ENCODE data around the gene TOP2B.

Gene TOP2B

DNA sequence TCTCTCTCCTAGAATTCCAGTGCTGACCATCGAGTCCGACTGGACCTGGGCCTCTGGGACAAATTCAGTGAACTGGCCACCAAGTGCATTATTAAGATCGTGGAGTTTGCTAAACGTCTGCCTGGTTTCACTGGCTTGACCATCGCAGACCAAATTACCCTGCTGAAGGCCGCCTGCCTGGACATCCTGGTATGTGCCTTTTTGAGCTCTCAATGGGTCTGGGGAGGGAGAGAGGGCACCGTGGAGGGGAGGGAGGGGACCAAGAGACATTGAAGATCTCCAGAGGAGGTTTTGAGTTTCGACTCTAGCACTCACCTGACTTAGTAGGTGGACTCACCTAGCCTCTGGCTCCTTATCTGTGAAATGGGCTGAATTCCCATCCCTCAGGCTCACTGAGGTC is 84.2 kb downstream of the TOP2B start:
- DNase-seq = no peak

DNA sequence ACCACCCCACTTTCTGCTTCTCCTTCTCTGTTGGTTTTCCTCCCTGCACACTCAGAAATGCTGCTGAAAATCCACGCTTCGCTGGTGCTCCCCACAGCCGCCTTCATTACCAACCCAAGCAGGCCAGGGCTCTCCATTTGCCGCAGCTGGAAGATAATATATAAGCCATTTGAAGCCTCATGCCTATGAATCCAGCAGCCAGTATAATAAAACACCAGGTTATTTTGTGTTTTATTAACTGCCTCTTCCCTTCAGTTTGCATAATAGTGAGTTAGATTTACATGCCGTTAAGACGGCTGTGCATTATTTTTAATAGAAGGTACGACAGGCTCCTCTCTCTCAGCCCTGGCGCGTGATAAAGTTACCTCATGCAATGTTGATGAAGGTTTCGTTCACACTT is 86.6 kb downstream of the TOP2B start:
- no peak for DNase-seq

DNA sequence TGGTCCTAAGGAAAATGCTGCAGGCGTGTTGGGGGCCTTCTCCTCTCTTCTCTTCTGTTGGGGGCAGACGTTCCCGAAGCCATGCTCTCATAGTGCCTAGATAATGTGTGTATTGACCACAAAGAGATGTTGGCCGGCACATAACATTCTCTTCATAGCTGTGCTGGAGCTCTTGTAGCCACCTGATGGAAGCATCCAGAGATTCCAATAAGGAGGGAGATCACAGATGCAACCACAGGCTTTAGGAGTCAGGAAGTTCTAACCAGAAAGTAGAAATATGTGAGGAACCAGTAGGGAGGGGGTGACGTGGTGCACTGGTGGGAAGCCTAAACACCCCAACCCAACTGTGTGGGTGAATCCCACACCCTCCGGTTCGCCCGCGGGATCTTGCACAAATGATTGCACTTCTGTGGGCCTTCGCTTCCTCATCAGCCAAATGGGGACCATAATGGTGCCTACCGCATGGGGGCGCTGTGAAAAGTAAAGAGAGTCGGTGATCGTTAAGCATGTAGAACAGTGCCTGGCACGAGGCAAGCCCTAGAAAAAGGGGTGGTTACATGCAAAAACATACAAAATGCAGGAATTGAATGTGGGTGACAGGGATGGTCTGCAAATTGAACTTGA is 87.8 kb downstream of the TOP2B start:
- DNase-seq = no peak

DNA sequence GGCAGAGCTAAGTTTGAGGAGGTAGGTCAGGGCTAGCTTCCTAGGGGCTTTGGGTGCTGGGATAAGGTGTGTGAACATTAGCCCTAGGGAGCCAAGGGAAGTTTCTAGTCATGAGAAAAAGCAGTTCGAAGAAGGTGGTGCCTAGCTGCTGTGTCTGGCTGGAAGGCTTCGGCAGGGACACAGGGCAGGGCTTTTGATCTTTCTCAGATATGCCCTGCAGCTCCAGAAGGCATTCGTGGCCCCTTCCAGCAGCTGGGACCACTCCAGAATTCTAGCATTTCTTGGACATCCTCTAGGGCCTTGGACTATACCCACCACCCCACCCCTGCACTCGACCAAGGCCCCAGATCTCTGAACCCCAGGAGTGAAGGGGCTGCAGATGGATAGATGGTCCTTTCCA is 88.6 kb downstream of the TOP2B start:
- DNase-seq = no peak

DNA sequence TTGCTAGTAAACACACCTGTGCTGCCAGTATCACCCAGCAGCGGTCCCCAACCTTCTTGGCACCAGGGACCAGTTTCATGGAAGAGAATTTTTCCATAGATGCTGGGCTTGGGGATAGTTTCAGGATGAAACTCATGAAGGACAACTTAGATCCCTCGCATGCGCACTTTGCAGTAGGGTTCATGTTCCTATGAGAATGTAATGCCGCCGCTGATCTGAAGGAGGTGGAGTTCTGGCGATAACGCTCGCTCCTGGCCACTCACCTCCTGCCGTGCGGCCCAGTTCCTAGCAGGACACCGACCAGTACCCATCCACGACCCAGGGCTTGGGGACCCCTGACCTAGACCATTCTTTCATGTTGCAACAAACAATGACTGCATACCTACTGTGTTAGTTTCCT is 89.7 kb downstream of the TOP2B start:
- no peak for DNase-seq

DNA sequence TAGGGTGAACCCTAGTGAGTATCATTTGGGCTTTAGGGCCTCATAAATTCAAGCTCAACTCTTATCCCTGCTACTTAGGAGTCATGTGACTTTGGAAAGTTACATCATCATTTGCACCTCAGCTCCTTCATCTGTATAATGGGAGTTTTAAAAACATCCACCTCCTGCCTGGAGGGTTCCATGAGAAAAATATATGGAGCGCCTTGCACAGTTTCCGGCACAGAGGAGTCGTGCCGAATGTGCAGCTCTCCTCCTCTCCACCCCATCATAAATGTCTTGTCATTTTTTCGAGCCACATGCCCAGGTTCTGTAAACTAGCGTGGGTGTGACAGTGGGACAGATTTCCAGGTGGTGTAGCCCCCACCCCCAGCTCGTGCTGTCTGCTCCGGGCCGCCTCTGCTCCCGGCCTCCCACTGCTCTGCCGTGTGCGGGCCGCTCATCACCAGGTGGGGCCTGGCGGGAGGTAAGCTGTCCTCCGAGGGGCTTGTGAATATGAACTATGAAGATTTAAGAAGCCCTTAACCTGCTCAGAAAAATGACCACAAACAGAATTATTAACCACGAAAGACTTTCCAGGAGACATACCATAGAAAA is 90.4 kb downstream of the TOP2B start:
- DNase-seq = no peak

DNA sequence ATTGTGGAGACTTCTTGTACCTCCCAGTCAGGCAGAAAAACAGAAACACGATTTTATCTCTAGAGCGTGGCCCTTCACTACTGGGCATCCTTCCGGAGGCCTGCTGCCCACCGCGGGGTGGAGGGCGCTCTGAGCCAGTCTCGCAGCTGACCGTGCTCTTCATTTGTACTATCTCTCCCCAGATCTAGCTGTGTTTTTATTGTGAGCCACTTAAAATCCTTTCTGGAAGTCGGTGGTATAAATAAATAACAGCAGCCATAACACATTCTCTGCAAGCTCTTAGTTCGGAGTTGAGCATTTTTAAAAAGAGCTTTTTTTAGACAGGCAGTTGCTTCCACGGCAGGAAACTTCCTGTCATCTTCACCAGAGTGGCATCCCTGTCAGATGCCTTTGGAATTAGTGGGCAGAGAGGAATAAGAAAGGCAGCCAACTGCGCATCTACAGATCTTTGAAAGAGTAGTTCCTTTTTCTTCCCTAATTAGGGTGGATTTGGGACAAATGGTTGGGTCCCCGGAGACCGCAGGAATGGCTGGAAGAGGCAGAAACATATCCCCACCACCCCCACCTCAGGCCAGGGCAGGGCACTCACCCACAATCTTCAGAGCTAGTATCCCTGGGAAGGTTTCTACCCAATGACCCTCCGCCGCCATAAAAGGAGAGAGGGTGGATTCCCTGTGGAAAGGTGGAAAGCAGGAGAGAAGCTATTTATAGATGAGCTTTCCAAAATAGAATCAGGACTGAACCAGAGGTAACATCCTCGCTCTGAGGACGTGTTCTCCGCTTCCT is 91.1 kb downstream of the TOP2B start:
- DNase-seq = no peak

DNA sequence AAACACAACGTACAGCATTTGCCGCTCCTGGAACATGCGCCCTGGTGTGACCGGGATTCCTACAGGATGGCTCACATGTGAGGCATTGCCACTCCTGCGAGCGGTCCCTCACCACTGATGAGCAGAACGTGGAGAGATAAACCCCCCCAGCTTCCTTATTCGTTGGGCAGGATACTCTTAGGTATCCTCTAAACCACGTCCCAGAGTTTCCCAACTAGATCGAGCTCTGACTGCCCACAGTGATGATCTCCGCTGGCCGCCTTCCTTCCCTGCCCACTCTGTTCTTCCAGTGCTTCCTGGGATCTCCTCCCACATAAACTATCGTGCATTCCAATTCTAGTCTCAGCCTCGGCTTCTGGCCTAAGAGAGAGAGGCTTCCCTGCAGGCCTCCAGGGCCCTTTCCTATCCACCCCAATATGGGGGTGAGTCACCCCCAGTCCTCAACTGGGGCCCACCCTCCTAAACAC is 91.8 kb downstream of the TOP2B start:
- no peak for DNase-seq

DNA sequence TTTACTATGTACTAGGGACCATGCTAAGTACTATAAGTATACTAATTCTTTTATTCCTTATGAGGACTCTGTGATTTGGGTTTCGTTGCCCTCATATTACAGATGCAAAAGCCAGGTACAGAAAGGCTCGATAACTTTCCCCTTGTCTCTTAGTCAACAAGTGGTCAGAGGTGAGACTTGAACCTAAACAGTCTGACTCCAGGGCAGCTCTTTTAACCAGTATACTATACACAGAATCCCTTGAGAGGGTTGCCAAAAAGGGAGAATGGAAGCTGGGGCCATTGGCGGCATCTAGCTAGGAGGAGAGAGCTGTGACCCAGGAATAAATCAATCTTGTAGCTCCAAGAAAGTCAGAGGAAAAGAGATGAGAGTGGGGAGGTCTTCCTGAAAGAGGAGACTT is 92.4 kb downstream of the TOP2B start:
- no peak for DNase-seq

DNA sequence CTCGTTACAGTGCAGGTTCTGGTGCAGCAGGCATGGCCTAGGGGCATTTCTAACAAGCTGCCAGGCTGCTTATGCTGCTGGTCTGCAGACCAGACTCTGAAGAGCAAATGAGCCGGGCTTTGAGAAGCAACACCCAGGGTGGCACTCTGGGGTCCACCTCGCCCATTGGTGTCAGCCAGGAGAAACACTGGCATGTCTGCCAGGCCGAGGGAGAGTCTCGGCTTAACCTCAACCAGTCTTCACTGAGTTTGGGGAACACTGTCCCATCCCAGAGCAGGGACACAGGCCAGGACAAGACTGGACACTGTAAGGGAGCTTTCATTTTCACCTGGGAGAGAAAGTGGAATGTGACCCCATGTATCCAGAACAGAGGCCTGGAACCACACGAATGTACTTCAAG is 93.4 kb downstream of the TOP2B start:
- DNase-seq = no peak

DNA sequence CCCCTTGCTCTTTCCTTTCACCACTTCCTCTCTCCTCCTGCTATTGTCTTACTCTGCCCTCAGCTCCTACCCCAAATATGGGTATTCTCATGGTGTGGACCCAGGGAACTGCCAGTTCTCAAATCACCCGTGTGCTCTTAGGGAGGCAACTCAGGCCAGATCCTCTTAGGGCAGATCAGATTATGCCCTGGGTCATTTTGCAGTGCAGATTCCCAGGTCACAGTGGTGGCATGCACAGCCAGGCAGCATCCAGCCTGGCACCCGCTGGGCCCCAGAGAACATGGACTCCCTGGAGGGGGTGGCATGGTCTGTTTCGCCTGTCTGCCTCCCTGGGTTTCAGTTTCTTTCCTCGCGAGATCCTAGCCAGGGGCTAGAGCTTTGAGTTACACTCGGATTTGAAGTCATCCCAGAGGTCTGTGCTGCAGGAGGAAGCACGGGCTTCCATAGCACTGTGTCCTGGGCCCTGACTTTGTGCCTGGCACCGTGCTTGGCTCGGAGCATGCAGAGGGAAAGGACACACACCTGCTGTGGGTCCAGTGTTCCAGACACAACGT is 96.1 kb downstream of the TOP2B start:
- DNase-seq = no peak

DNA sequence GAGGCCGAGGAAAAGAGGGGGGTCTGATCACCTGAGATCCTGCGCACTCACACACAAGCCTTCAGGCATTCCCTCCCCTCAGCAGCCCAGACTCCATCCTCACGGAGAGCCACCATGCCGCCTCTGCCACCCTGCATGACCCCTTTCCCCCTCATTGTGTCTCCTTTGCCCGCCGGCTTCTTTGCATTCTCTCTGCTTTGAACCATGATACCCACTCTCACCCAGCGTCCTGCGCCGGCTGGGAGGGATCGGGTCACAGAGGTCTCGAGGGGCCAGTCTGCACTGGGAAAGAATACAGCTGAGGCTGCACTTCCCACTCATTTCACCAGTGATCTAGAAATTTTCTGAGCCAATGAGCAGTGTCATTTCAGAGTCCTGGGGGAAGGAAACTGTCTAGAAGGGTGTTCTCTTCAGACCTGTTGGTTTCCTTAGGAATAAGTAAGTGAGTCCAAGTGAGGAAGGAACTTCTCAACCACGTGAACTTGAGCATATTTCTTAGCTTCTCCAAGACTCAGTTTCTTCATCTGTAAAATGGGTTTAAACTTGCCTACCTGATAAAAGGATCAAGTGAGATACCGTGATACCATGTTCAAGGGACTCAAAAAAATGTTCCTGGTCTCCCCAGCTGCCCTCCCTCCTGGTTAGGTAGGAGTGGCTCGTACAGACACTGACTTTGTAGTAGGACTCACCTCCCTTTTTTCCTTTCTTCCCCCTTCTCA is 96.7 kb downstream of the TOP2B start:
- no peak for DNase-seq

DNA sequence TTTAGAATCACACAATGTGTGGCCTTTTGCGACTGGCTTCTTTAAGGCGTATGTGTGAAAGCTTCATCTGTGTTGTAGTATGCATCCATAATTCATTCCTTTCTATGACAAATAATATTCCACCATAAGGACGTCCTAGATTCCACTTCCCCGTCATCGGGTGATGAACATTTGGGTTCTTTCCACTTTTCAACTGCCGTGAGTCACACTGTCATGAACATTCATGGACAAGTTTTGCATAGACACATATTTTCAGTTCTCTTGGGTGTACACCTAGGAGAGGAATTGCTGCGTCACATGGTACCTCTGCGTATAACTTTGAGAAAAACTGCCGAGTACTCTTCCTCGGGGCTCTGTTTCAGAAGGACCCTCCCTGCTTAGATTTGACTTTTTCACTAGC is 97.3 kb downstream of the TOP2B start:
- DNase-seq = no peak

DNA sequence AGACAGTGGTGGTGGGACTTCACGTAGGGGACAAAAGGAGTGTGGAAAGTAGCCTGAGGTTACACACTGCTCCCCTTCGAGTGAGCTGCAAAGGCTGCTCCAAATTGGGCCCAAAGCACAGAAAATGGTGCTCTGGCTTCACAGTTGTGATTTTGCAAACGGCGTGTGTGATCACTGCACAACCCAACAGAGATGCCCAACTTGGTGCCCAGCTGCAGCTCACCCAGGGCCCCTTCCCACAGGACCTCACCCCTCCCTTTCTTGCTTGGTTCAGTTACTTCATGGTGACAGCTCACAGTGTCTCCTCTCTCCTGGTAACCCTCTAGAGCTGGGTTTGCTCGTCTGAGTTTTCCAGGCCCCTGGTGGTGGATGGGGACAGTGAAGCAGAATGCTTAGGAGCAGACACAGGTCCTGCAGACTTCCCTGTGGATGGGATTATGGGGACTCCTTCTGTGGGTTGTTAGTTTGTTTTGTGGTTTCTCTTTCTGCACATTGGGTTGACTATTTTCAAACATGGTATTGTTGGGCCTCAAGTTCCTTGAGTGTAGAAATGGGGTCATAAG is 98.3 kb downstream of the TOP2B start:
- DNase-seq = no peak

DNA sequence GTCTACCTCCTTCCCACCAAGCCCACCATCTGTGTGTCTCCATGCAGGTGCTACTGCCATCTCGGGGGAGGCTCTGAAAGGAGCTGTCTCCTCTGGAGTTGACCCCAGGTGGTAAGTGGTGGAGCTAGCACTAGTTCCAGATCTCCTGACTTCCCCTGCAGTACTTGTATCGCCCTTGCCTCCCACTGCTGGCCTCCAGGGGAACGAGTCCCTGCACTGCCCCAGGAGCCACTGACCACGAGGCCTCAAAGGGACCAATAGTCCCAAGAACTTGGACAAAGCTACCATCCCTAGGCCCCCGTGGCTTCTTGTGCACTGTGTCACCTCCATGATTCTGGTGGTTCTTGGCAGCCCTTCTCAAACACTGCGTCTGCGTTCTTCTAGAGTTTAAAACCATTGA is 98.9 kb downstream of the TOP2B start:
- no peak for DNase-seq

DNA sequence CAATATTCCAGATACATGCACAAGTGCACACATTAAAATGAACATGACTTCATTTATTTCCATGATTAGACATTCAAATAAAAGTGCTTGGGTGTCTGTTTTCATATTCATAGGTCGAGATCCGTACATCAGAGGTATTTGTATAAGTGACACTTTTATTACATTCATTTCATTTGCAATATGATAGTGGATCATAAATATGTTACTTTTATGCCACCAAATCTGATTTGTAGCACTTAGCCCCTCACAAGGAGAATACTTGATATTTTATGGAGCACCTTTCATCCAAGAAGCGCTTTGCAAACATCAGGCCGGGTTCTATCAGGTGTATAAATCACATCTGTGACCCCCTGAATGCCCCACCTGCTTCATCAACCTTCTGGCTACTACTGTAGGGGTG is 100.6 kb downstream of the TOP2B start:
- no peak for DNase-seq

DNA sequence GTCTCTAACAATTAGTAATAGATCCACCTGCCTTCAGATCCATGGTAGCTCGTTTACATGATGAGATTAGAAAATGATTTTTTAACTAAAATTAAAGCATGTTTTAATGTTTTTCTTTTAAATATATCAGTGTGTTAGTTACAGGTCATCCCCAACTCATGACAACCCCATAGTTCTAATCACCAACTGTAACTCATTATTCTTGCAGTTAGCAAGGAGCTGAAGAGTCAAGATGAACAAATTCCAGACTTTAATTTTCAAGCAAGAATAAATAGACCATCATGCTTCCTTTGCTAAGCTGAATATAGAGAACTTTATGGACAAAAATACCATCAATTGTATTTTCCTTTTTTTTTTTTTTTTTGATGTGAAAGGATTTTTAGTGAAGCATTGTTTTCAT is 101.1 kb downstream of the TOP2B start:
- no peak for DNase-seq

DNA sequence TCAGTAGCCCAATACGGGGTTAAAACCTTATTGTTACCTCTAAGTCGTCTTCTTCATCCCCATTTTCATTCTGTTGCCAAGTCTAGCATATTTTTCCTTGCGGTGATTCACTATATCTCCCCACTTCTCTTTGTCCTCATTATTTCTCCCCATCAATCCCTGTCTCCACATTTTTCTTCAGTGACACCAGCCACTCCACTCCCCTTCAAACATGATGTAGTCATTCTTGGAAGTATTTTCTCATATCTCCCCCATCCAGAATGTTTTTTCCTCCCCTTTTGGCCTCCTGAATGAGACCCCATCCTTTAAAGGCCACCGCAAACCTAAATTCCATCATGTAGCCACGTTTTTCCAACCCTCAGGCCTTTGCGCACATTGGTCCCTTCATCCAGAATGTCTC is 105.9 kb downstream of the TOP2B start:
- no peak for DNase-seq

DNA sequence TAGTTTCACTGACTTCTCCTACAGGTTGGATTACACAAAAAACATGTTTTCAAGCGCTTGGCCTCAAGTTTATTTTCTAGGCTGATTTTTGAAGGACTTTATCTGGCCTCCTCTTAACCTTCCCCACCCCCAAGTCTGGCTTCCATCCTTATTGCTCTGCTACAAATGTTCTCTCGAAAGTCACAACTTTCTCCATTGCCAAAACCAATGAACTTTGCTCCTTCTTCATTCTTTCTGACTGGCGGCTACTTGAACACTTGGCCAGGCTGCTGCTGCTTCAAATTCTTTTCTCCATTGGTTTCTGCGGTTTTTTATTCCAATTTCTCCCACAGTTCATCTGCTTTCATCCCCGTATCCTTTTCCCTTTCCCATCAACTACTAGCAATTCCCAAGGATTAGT is 106.6 kb downstream of the TOP2B start:
- DNase-seq = no peak

DNA sequence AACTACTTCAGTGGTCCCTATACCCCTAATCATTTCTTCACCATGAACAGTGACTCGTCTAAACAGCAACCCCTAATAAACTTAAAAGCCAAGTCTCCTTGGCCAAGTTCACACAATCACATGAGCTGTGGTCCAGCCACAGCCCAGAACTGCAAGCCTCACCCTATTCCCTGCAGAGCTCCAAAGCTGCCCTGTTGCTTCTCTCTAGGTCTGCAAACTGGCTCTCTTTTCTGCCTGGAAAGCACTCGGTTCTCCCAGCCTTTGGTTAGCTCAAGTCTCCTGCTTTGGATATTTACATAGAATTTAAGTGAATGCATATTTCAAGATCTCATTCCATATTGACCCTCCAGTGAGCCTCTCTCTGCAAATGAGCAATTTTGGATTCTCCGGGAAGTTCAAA is 107.0 kb downstream of the TOP2B start:
- DNase-seq = no peak

DNA sequence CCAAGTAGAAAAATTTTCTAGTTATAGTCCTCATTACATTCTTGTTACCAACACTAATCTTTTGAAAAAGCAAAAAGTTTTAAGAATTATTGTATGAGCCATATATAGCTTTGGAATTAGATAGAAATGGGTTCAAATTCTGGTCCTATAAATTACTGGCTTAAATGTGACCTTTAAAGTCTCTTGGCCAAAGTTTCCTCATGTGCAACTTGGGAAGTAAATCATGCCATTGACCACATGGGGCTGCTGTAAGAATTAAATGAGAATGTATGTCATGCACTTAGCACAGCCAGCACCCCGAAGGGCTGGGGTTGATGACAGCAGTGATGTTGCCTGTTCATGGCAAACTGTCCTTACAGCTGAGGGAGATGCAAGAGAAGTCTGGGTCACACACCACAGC is 108.3 kb downstream of the TOP2B start:
- DNase-seq = no peak

DNA sequence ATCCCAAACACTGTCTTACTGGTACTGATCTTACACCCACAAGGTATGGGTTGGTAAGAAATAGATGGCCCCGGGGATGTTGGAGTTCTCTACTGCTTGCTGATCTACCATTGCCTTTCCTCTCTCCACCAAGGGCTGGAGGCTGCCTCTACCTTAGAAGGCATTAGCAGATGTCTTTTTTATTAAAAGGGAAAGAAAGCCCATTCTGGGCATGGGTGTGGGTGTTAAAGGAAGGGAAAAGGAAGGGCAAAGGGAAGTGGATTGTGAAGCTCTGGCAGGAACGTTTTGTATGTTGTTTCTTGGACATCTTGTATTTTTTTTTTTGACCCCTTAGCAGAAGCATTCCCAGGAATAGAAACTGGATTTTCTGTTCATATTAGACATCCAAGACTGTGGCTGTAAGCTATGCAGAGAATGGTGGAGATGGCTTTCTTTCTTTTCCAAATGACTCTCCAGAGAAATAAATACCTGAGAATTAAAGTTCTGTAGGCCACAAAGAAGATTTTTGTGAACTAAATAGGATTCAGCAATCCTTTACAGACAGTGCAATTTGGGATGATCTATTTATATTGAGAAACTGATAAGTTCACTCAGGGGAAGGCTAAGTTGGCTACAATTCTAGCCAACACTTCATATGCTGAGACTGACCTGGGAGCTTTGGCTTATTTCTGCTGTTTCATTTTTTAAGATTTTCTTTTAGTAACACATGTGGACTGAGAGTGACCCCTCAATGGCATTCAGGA is 108.8 kb downstream of the TOP2B start:
- no peak for DNase-seq
